Suprapubic skin (tissue), 3 donors: ENCODE results near the gene IFIT1B.

ENCODE experiments used
- POLR2A ChIP-seq, 2 donors: fragments of 450-650 bp; IDR thresholded peaks; one replicate each; pipeline ENCODE4 v1.6.1; 2017; ENCODE audit warnings: antibody characterized with exemption in 2 of 2, mild to moderate bottlenecking in 2 of 2, moderate library complexity in 2 of 2
- TF ChIP-seq, protein P1 (sequence below), 2 donors: fragments of 200-600 bp in 1 of 2; fragments of 450-650 bp in 1 of 2; sonication (generic) in 1 of 2; IDR thresholded peaks; one replicate each; pipeline ENCODE4 v1.5.1; 2016 to 2019; ENCODE audit warnings: antibody characterized with exemption in 2 of 2, mild to moderate bottlenecking in 1 of 2, moderate library complexity in 1 of 2

DNA sequence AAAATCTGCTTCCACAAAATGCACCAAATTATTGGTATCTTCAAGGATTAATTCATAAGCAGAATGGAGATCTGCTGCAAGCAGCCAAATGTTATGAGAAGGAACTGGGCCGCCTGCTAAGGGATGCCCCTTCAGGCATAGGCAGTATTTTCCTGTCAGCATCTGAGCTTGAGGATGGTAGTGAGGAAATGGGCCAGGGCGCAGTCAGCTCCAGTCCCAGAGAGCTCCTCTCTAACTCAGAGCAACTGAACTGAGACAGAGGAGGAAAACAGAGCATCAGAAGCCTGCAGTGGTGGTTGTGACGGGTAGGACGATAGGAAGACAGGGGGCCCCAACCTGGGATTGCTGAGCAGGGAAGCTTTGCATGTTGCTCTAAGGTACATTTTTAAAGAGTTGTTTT is 38.0 kb upstream of the IFIT1B start:
- TF ChIP-seq POLR2A (IDR thresholded peaks at IDR 0.05): no peak
- TF ChIP-seq, protein P1, sequence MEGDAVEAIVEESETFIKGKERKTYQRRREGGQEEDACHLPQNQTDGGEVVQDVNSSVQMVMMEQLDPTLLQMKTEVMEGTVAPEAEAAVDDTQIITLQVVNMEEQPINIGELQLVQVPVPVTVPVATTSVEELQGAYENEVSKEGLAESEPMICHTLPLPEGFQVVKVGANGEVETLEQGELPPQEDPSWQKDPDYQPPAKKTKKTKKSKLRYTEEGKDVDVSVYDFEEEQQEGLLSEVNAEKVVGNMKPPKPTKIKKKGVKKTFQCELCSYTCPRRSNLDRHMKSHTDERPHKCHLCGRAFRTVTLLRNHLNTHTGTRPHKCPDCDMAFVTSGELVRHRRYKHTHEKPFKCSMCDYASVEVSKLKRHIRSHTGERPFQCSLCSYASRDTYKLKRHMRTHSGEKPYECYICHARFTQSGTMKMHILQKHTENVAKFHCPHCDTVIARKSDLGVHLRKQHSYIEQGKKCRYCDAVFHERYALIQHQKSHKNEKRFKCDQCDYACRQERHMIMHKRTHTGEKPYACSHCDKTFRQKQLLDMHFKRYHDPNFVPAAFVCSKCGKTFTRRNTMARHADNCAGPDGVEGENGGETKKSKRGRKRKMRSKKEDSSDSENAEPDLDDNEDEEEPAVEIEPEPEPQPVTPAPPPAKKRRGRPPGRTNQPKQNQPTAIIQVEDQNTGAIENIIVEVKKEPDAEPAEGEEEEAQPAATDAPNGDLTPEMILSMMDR (IDR thresholded peaks at IDR 0.05): no peak
